ENCODE data around the gene CAD.

CAD gene

GRCh38 chr2:27281855-27282559 is 64.8 kb downstream of the CAD start, which contains the start of gene TRIM54:
Gene TRIM54, plus strand, starts transcription at chr2:27282429. Its CDS starts 303 bp downstream, at chr2:27282732.
- DNase-seq (ENCODE audit: low read depth), result no peak

GRCh38 chr2:27282892-27283291 is 65.7 kb downstream of the CAD start:
- DNase-seq (ENCODE audit: low read depth), result no peak

DNA sequence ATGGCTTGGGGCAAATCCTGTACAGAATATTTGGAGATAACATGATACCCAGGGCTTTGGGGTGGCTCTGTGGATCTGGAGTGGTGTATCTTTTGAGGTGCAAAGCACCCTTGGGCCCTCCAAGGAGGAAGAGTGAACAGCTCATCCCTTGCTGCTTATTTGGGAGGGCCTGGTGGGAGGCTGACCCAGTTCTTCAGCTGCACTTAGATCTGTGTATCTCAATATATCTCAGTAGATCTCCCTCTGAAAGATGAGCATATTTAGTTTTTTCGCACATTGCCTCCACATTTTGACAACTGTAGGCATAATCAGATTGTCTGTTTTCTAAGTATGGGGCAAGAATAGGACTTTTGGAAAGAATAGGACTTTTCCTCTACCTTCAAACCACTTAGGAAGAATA is 67.8 kb downstream of the CAD start:
- no peak for DNase-seq (ENCODE audit: low read depth)

- DNase-seq (ENCODE audit: low read depth), result no peak
Measured at GRCh38 chr2:27285481-27285880, 68.3 kb downstream of the CAD start.

- no peak for DNase-seq (ENCODE audit: low read depth)
Measured at GRCh38 chr2:27288610-27289009, 71.4 kb downstream of the CAD start.

- DNase-seq (ENCODE audit: low read depth), result no peak
Measured at GRCh38 chr2:27290549-27290948, 73.4 kb downstream of the CAD start.

DNA sequence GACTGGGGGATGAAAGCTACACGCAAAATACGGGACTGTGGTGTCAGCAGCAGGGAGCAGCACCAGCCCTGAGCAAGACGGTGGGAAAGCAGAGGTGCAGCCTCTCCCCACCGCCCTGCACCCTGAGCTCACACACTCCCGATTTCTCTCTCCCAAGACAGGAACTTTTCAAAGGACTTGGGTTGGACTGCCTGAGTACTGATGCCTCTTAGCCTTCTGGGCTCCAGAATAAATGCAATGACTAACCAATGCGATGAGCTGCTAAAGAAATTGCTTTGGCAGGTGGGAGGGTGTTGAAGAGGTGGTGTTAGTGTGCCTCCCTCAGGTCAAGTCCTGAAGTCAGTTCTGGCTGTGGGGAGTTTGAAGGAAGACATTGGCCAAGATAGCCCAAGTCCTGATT is 74.7 kb downstream of the CAD start:
- no peak for DNase-seq (ENCODE audit: low read depth)
